Activated CD4-positive, alpha-beta T cell treated with anti-CD3 and anti-CD28 coated beads for 36 hours (primary cell): ENCODE data around the gene FRMD4A. TPM values are rescaled to one million over a fixed set of nuclear protein-coding genes. Genes with fewer than 3 reads are reported as not detected.
"Not testable (repeated sequence)": the region's sequence is repeated elsewhere in the genome, so short reads cannot be mapped to it uniquely, and the experiment has no call there.

Source experiments
- ATAC-seq: fragments of 200-7000 bp; cut with Tn5 transposase; one replicate; pipeline ENCODE4 v1.10.0; 2021; ENCODE audit warnings: mild to moderate bottlenecking, moderate library complexity
- CTCF ChIA-PET: fragments of 350-600 bp; sonication (Branson Sonifier 250); formaldehyde crosslinking; loops from one replicate; lab custom pipeline; 2021; ENCODE audit warnings: antibody characterized with exemption; lab: Charles Lee
- POLR2A ChIA-PET: fragments of 350-600 bp; sonication (Branson Sonifier 250); formaldehyde crosslinking; loops from one replicate; lab custom pipeline; 2021; ENCODE audit warnings: antibody characterized with exemption, inconsistent platforms; lab: Charles Lee
- DNase-seq: peaks from one replicate; pipeline ENCODE4 v3.0.0-alpha.2; 2020
- H3K27ac Mint-ChIP-seq: one replicate; pipeline ENCODE4 v1.8.0; 2021; ENCODE audit warnings: mixed read lengths
- H3K27me3 Mint-ChIP-seq: one replicate; pipeline ENCODE4 v1.8.0; 2021; ENCODE audit warnings: mixed read lengths
- H3K36me3 Mint-ChIP-seq: one replicate; pipeline ENCODE4 v1.8.0; 2021; ENCODE audit warnings: low read depth, mixed read lengths
- H3K4me1 Mint-ChIP-seq: one replicate; pipeline ENCODE4 v1.8.0; 2021; ENCODE audit warnings: mixed read lengths
- H3K4me3 Mint-ChIP-seq: one replicate; pipeline ENCODE4 v1.8.0; 2021; ENCODE audit warnings: mild to moderate bottlenecking, moderate library complexity, mixed read lengths
- H3K9me3 Mint-ChIP-seq: one replicate; pipeline ENCODE4 v1.8.0; 2021; ENCODE audit warnings: low read depth, mixed read lengths
- intact Hi-C, 2 experiments: fragments of 100-400 bp; cut with DNase I in 1 of 2; cut with micrococcal nuclease in 1 of 2; formaldehyde crosslinking; loops; one replicate each; pipeline versions ENCODE4 v1.14.2 to v1.15.1; 2022 to 2024; cut with DNase I, micrococcal nuclease
- total RNA-seq, 2 experiments: library from RNA; stranded (reverse); gene quantifications; one replicate each; pipeline ENCODE4 v1.2.3, GENCODE V29; 2021

FRMD4A gene
- total RNA-seq, 2 experiments from 2014 or later = 0.85 to 1.3 TPM

GRCh38 chr10:14146025-14146424 is 184.7 kb downstream of the FRMD4A start:
- H3K9me3 Mint-ChIP-seq = no peaks in the 10 kb centered on the region
- H3K27ac Mint-ChIP-seq = no peak overlapping the region
- H3K4me1 Mint-ChIP-seq = no peaks in the 10 kb centered on the region
- ChIA-PET POLR2A (no interaction called here), CTCF (no interaction called here)
- H3K27me3 Mint-ChIP-seq = peaks cover 20% of the 10 kb centered on the region
- DNase-seq (no peak), ATAC-seq (no peak)
- no peak overlapping the region for H3K4me3 Mint-ChIP-seq
- intact Hi-C loops = no loop called here
- H3K36me3 Mint-ChIP-seq = no peaks in the 10 kb centered on the region

DNA sequence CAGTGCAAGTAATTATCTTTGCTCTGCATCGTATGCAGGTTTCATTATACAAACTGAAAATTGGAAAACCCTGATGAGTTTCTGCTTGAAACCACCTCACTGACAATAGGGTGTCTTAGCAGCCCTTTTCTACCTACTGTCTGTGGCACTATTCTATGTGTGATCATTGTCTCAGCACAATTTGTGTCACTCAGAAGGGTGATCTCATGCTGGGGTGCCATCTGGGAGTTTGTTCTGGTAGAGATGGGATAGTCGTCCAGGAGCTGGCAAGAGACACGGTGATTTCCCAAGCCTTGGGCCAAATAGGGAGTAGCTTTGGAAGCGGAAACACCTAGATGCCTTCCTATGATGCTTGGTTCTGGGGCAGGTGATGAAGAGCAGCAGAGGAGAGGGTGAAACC is 186.3 kb downstream of the FRMD4A start:
- no peaks in the 10 kb centered on the region for H3K36me3 Mint-ChIP-seq
- H3K4me1 Mint-ChIP-seq = no peaks in the 10 kb centered on the region
- ATAC-seq (no peak), DNase-seq (no peak)
- ChIA-PET POLR2A (no interaction called here), CTCF (no interaction called here)
- no peaks in the 10 kb centered on the region for H3K9me3 Mint-ChIP-seq
- H3K27me3 Mint-ChIP-seq = peaks cover 23% of the 10 kb centered on the region
- no peak overlapping the region for H3K27ac Mint-ChIP-seq
- intact Hi-C loops = no loop called here
- H3K4me3 Mint-ChIP-seq = no peak overlapping the region

GRCh38 chr10:14142606-14143250 is 188.0 kb downstream of the FRMD4A start:
- Mint-ChIP-seq H3K9me3 (no peaks in the 10 kb centered on the region), H3K36me3 (no peaks in the 10 kb centered on the region), H3K4me3 (no peak overlapping the region), H3K27me3 (peaks cover 23% of the 10 kb centered on the region), H3K4me1 (no peaks in the 10 kb centered on the region), H3K27ac (no peak overlapping the region)
- DNase-seq (no peak), ATAC-seq (no peak)
- CTCF ChIA-PET = no interaction called here
- POLR2A ChIA-PET = no interaction called here
- intact Hi-C loops = no loop called here

DNA sequence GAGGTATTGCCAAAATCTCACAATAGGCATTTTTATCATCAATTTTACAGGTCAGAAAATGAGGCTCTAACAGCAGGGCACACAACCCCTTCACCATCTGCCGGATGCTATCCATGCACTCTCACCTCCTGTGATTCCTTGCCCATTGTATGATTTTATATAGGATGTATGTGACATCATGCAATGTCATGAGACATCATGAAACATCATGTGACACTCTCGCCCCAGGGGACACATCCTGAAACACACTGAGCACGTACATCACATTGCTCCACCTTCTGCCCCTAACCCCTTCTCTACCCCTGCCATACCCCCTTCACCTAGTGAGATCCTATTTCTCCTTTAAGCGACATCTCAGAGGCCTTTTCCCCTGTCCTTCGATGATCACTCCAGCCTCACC is 189.4 kb downstream of the FRMD4A start:
- no peak for ATAC-seq
- Mint-ChIP-seq H3K27me3 (peaks cover 24% of the 10 kb centered on the region), H3K4me1 (no peaks in the 10 kb centered on the region), H3K9me3 (no peaks in the 10 kb centered on the region), H3K4me3 (no peak overlapping the region), H3K27ac (no peak overlapping the region), H3K36me3 (no peaks in the 10 kb centered on the region)
- POLR2A ChIA-PET = no interaction called here
- CTCF ChIA-PET = interaction anchor here (0.7 kb wide), 1 partner anchor 356 kb away, joined by 3 read pairs; no protein-coding TSS in a partner anchor
- no peak for DNase-seq
- intact Hi-C loops = no loop called here

DNA sequence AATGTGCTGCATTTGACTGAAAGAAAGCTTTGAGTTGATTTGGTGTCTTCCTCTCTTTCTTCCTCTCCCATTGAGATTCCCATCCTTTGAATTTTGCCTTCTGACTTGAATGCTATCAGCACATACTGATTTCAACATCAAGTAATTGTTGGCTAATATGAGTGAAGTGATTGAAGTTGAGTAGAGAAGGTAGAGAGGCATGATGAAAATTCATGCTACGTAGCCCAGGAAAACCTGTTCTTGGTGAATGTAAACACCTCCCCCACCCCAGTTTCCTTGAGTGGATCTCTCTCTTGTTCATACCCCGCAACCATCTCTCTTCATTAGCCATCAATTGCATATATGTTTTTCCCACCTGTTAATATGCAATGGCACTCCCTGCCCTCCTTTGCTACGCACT is 193.3 kb downstream of the FRMD4A start:
- intact Hi-C loops = no loop called here
- H3K4me1 Mint-ChIP-seq = no peaks in the 10 kb centered on the region
- DNase-seq (no peak), ATAC-seq (no peak)
- no peaks in the 10 kb centered on the region for H3K9me3 Mint-ChIP-seq
- H3K27ac Mint-ChIP-seq = no peak overlapping the region
- H3K36me3 Mint-ChIP-seq = no peaks in the 10 kb centered on the region
- peaks cover 19% of the 10 kb centered on the region for H3K27me3 Mint-ChIP-seq
- ChIA-PET CTCF (interaction anchor here (0.8 kb wide), 1 partner anchor 1195 kb away, joined by 4 read pairs; no protein-coding TSS in a partner anchor), POLR2A (no interaction called here)
- no peak overlapping the region for H3K4me3 Mint-ChIP-seq

GRCh38 chr10:14135196-14135595 is 195.5 kb downstream of the FRMD4A start:
- H3K36me3 Mint-ChIP-seq, POLR2A ChIA-PET: not testable (repeated sequence)

GRCh38 chr10:14134275-14134674 is 196.4 kb downstream of the FRMD4A start:
- H3K4me1 Mint-ChIP-seq = no peaks in the 10 kb centered on the region
- intact Hi-C loops = no loop called here
- no peaks in the 10 kb centered on the region for H3K9me3 Mint-ChIP-seq

More at GRCh38 chr10:14135196-14135595, 195.5 kb downstream of the FRMD4A start:
- H3K4me3 Mint-ChIP-seq, H3K9me3 Mint-ChIP-seq, H3K27ac Mint-ChIP-seq, CTCF ChIA-PET, DNase-seq, intact Hi-C loops, H3K4me1 Mint-ChIP-seq, ATAC-seq, H3K27me3 Mint-ChIP-seq: not testable (repeated sequence)

GRCh38 chr10:14131261-14131960 is 199.3 kb downstream of the FRMD4A start:
- Mint-ChIP-seq H3K4me1 (no peaks in the 10 kb centered on the region), H3K9me3 (no peaks in the 10 kb centered on the region), H3K27me3 (peaks cover 11% of the 10 kb centered on the region), H3K36me3 (no peaks in the 10 kb centered on the region), H3K4me3 (no peak overlapping the region), H3K27ac (no peak overlapping the region)
- POLR2A ChIA-PET = no interaction called here
- DNase-seq = no peak
- intact Hi-C loops = no loop called here
- CTCF ChIA-PET = no interaction called here
- no peak for ATAC-seq

More at GRCh38 chr10:14134275-14134674, 196.4 kb downstream of the FRMD4A start:
- H3K36me3 Mint-ChIP-seq = no peaks in the 10 kb centered on the region
- H3K27ac Mint-ChIP-seq = no peak overlapping the region
- CTCF ChIA-PET = no interaction called here
- no peak overlapping the region for H3K4me3 Mint-ChIP-seq
- ATAC-seq = no peak
- POLR2A ChIA-PET = no interaction called here
- DNase-seq = no peak
- H3K27me3 Mint-ChIP-seq = peaks cover 9% of the 10 kb centered on the region

GRCh38 chr10:14129770-14130169 is 201.0 kb downstream of the FRMD4A start:
- no peaks in the 10 kb centered on the region for H3K4me1 Mint-ChIP-seq
- CTCF ChIA-PET = interaction anchor here (0.5 kb wide), 1 partner anchor 271 kb away, joined by 4 read pairs; no protein-coding TSS in a partner anchor
- intact Hi-C loops = no loop called here
- no peaks in the 10 kb centered on the region for H3K9me3 Mint-ChIP-seq
- POLR2A ChIA-PET = no interaction called here
- H3K27me3 Mint-ChIP-seq = peaks cover 13% of the 10 kb centered on the region
- H3K36me3 Mint-ChIP-seq = no peaks in the 10 kb centered on the region
- H3K4me3 Mint-ChIP-seq = no peak overlapping the region
- no peak for ATAC-seq
- no peak overlapping the region for H3K27ac Mint-ChIP-seq
- DNase-seq = no peak

- H3K27me3 Mint-ChIP-seq = peaks cover 8% of the 10 kb centered on the region
- CTCF ChIA-PET = no interaction called here
- no peak for ATAC-seq
These were observed 202.2 kb downstream of the FRMD4A start for GRCh38 chr10:14128519-14128918.

DNA sequence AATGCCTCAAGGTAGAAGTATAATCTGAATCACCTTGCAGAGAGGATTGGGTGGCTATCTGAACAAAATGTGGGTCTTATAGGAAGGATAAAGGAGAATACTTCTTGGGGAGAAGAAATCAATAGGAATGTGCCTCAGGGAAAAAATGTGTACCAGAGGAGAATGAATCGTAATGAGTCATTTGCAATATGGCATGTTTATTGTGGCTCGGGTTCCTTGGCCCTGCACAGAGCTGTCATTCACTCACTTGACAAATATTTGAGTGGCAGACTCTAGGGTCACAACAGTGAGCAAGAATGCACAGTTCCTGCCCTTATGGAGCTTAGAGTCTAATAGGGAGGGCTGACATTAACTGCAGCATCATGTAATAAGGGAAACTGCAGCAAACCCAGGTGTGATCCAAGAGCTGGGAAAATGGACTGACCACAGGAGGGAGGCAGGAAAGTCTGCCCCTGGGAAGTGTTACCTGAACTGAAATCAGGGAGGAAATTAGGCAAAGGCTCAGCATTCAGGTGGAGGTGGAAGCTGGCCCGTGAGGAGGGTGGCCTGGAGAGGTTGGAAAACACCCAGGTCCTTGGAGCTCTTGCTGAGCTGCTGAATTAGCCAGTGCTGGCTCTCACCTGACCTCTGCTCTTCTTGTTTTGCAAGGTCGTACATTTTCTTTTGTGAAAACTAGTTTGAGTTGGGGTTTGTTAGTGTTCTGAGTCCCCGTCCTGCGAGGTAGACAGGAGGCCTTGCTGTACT is 203.9 kb downstream of the FRMD4A start:
- intact Hi-C loops = no loop called here
- no peak for DNase-seq
- no peaks in the 10 kb centered on the region for H3K4me1 Mint-ChIP-seq
- POLR2A ChIA-PET = interaction anchor here (0.6 to 0.7 kb wide), 2 partner anchors 58 to 894 kb away, joined by 3 to 4 read pairs; no protein-coding TSS in a partner anchor
- no peaks in the 10 kb centered on the region for H3K9me3 Mint-ChIP-seq
- no peak overlapping the region for H3K4me3 Mint-ChIP-seq
- no peaks in the 10 kb centered on the region for H3K36me3 Mint-ChIP-seq
- peaks cover 8% of the 10 kb centered on the region for H3K27me3 Mint-ChIP-seq
- no peak overlapping the region for H3K27ac Mint-ChIP-seq
- CTCF ChIA-PET = interaction anchor here (0.7 kb wide), 1 partner anchor 340 kb away, joined by 3 read pairs; no protein-coding TSS in a partner anchor
- ATAC-seq = no peak

More at GRCh38 chr10:14128519-14128918, 202.2 kb downstream of the FRMD4A start:
- intact Hi-C loops = no loop called here
- Mint-ChIP-seq H3K36me3 (no peaks in the 10 kb centered on the region), H3K27ac (no peak overlapping the region), H3K4me3 (no peak overlapping the region), H3K9me3 (no peaks in the 10 kb centered on the region), H3K4me1 (no peaks in the 10 kb centered on the region)
- DNase-seq = no peak
- POLR2A ChIA-PET = no interaction called here
